ENCODE results near the gene KCNJ14.

DNA sequence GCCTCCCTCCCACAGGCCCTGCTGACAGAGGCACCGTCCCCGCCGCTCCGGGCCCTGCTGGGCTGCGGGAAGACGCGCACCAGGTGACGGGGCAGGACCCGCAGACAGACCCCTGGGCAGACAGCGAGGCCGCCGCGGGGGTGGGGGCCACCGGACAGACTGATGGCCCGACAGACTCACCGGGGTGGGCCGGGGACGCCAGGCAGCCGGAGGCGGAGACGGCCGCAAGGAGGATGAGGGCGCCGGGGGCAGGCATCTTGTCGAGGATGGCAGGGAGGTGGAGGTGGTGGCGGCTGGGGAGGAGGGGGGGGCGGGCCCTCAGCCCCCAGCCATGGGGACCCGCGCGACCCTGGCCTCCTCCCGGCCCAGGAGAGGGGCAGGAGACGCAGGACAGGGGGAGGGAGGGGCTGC is 56.0 kb downstream of the KCNJ14 start:
- no peak for TF ChIP-seq RAD21 (IDR thresholded peaks at IDR 0.05; ENCODE audit: low read length)
- TF ChIP-seq POLR2A (IDR thresholded peaks at IDR 0.05; ENCODE audit: low read depth, low read length) = no peak
- no peak for TF ChIP-seq MAFK (IDR thresholded peaks at IDR 0.05; ENCODE audit: low read depth, low read length)
- no peak for TF ChIP-seq RCOR1 (IDR thresholded peaks at IDR 0.05; ENCODE audit: insufficient replicate concordance, low read length)
- TF ChIP-seq, protein P1, sequence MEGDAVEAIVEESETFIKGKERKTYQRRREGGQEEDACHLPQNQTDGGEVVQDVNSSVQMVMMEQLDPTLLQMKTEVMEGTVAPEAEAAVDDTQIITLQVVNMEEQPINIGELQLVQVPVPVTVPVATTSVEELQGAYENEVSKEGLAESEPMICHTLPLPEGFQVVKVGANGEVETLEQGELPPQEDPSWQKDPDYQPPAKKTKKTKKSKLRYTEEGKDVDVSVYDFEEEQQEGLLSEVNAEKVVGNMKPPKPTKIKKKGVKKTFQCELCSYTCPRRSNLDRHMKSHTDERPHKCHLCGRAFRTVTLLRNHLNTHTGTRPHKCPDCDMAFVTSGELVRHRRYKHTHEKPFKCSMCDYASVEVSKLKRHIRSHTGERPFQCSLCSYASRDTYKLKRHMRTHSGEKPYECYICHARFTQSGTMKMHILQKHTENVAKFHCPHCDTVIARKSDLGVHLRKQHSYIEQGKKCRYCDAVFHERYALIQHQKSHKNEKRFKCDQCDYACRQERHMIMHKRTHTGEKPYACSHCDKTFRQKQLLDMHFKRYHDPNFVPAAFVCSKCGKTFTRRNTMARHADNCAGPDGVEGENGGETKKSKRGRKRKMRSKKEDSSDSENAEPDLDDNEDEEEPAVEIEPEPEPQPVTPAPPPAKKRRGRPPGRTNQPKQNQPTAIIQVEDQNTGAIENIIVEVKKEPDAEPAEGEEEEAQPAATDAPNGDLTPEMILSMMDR (conservative IDR thresholded peaks at IDR 0.05; ENCODE audit: low read depth, low read length) = no peak
- no peak for TF ChIP-seq MAZ (IDR thresholded peaks at IDR 0.05; ENCODE audit: borderline replicate concordance, low read depth, low read length)
- no peak for TF ChIP-seq MXI1 (IDR thresholded peaks at IDR 0.05; ENCODE audit: borderline replicate concordance, low read depth, low read length)
- no peak for TF ChIP-seq BHLHE40 (IDR thresholded peaks at IDR 0.05; ENCODE audit: low read depth, low read length)
- no peak for TF ChIP-seq ELK1 (IDR thresholded peaks at IDR 0.05; ENCODE audit: borderline replicate concordance, low read depth, low read length)

Measured in IMR-90 (cell line).